H1 (cell line): Measurements from ENCODE around the gene PALM3. TPM values are rescaled to one million over a fixed set of nuclear protein-coding genes. Genes with fewer than 3 reads are reported as not detected.

Experiments
- CTCF ChIA-PET: fragments of 300-600 bp; sonication (Branson Sonifier 250); formaldehyde crosslinking; loops from one replicate; lab custom pipeline; 2021; ENCODE audit not compliant: partially characterized antibody; lab: Charles Lee
- POLR2A ChIA-PET: fragments of 300-600 bp; sonication (Branson Sonifier 250); formaldehyde crosslinking; loops from one replicate; lab custom pipeline; 2021; ENCODE audit warnings: inconsistent platforms; ENCODE audit not compliant: partially characterized antibody; lab: Charles Lee
- DNase-seq, 2 experiments: peaks; one replicate each; pipeline versions ENCODE4 v3.0.0 to v3.0.0-alpha.2; 2010 to 2022; ENCODE audit warnings: low spot score in 2 of 2, low read depth in 1 of 2, mixed read lengths in 1 of 2
- FAIRE-seq: peaks from 2 replicates; lab custom pipeline; 2011; peaks lifted over from hg19 to GRCh38; lab: Jason Lieb, UNC
- H2AFZ ChIP-seq: 2 replicates; pipeline ENCODE4 v1.8.1; 2012; ENCODE audit warnings: low read length, inconsistent platforms
- H2AK5ac ChIP-seq: 2 replicates; pipeline ENCODE4 v1.6.1; 2013; ENCODE audit warnings: low read depth, low read length
- H2BK120ac ChIP-seq: replicated peaks from 2 replicates; pipeline ENCODE3; 2013; ENCODE audit warnings: low read depth, low read length, inconsistent platforms
- H2BK12ac ChIP-seq: 2 replicates; pipeline ENCODE4 v1.6.1; 2013; ENCODE audit warnings: low read depth, low read length
- H2BK15ac ChIP-seq: 2 replicates; pipeline ENCODE4 v1.6.1; 2013; ENCODE audit warnings: low read length
- H2BK20ac ChIP-seq: 2 replicates; pipeline ENCODE4 v1.6.1; 2013; ENCODE audit warnings: low read length
- H2BK5ac ChIP-seq: 2 replicates; pipeline ENCODE4 v1.6.1; 2013; ENCODE audit warnings: low read depth, low read length
- H3K14ac ChIP-seq: 2 replicates; pipeline ENCODE4 v1.6.1; 2013; ENCODE audit warnings: inconsistent platforms; ENCODE audit not compliant: insufficient read length
- H3K18ac ChIP-seq: 2 replicates; pipeline ENCODE4 v1.6.1; 2013; ENCODE audit warnings: low read length; ENCODE audit errors: extremely low read depth
- H3K23ac ChIP-seq: 2 replicates; pipeline ENCODE4 v1.6.1; 2013; ENCODE audit warnings: inconsistent platforms; ENCODE audit not compliant: insufficient read length
- H3K23me2 ChIP-seq: 2 replicates; pipeline ENCODE4 v1.6.1; 2013; ENCODE audit warnings: low read depth, low read length
- H3K27ac ChIP-seq: 2 replicates; pipeline ENCODE4 v1.6.1; 2011; ENCODE audit warnings: low read depth, low read length, inconsistent platforms
- H3K27me3 ChIP-seq, 4 experiments: replicated peaks in 1 of 4; 1 replicate in 1 of 4; 2 replicates in 3 of 4; pipeline versions ENCODE4 v1.6.1 to v1.8.1; 2011 to 2013; ENCODE audit warnings: low read length in 3 of 4, mild to moderate bottlenecking in 3 of 4, inconsistent platforms in 2 of 4, mixed read lengths in 2 of 4, moderate library complexity in 1 of 4; ENCODE audit not compliant: control insufficient read depth in 3 of 4, insufficient read depth in 3 of 4; ENCODE audit errors: extremely low read depth in 1 of 4
- H3K36me3 ChIP-seq, 4 experiments: 2 replicates each; pipeline versions ENCODE4 v1.6.1 to v1.8.1; 2011 to 2013; ENCODE audit warnings: mild to moderate bottlenecking in 4 of 4, low read length in 3 of 4, moderate library complexity in 2 of 4, control low read depth in 1 of 4, inconsistent platforms in 1 of 4; ENCODE audit not compliant: insufficient read depth in 4 of 4, control insufficient read depth in 2 of 4
- H3K4ac ChIP-seq: replicated peaks from 2 replicates; pipeline ENCODE3; 2013; ENCODE audit warnings: low read length, low read depth, mixed read lengths, inconsistent platforms; ENCODE audit not compliant: insufficient read length
- H3K4me1 ChIP-seq, 4 experiments: replicated peaks in 1 of 4; 1 replicate in 1 of 4; 2 replicates in 3 of 4; pipeline versions ENCODE4 v1.6.1 to v1.8.1; 2011 to 2013; ENCODE audit warnings: low read length in 3 of 4, inconsistent platforms in 2 of 4, mixed read lengths in 1 of 4; ENCODE audit not compliant: insufficient read depth in 4 of 4, control insufficient read depth in 3 of 4
- H3K4me2 ChIP-seq, 2 experiments: 2 replicates each; pipeline versions ENCODE4 v1.6.1 to v1.8.1; 2011 to 2013; ENCODE audit warnings: low read depth in 2 of 2, low read length in 2 of 2, control low read depth in 1 of 2, inconsistent platforms in 1 of 2, mild to moderate bottlenecking in 1 of 2; ENCODE audit not compliant: insufficient read depth in 1 of 2
- H3K4me3 ChIP-seq, 4 experiments: fragments of 200-600, 300-600 bp in 1 of 4; sonication (generic), shearing (Covaris generic), sonication (Bioruptor Twin) in 1 of 4; 2 replicates each; pipeline versions ENCODE4 v1.5.1 to v1.8.1; 2011 to 2016; ENCODE audit warnings: low read length in 4 of 4, low read depth in 3 of 4, control low read depth in 2 of 4, inconsistent platforms in 2 of 4, mild to moderate bottlenecking in 2 of 4, mixed read lengths in 1 of 4, moderate library complexity in 1 of 4; ENCODE audit not compliant: insufficient read depth in 2 of 4; ENCODE audit errors: extremely low read depth in 1 of 4
- H3K56ac ChIP-seq: replicated peaks from 2 replicates; pipeline ENCODE3; 2013; ENCODE audit warnings: low read depth, mild to moderate bottlenecking, mixed read lengths, low read length, inconsistent platforms; ENCODE audit not compliant: insufficient read length
- H3K79me1 ChIP-seq: 2 replicates; pipeline ENCODE4 v1.6.1; 2013; ENCODE audit warnings: low read depth, low read length, control low read depth
- H3K79me2 ChIP-seq, 2 experiments: 2 replicates each; pipeline versions ENCODE4 v1.6.1 to v1.8.1; 2012 to 2013; ENCODE audit warnings: low read length in 2 of 2, mild to moderate bottlenecking in 2 of 2, inconsistent platforms in 1 of 2; ENCODE audit not compliant: insufficient read depth in 2 of 2, control insufficient read depth in 1 of 2
- H3K9ac ChIP-seq, 4 experiments: replicated peaks in 1 of 4; 1 replicate in 1 of 4; 2 replicates in 3 of 4; pipeline versions ENCODE4 v1.6.1 to v1.8.1; 2011 to 2013; ENCODE audit warnings: low read depth in 3 of 4, low read length in 3 of 4, control low read depth in 2 of 4, mild to moderate bottlenecking in 2 of 4, moderate library complexity in 2 of 4, inconsistent platforms in 1 of 4; ENCODE audit errors: extremely low read depth in 1 of 4
- H3K9me3 ChIP-seq, 2 experiments: 2 replicates each; pipeline versions ENCODE4 v1.6.1 to v1.8.1; 2012 to 2013; ENCODE audit warnings: mild to moderate bottlenecking in 2 of 2, moderate library complexity in 2 of 2, control low read depth in 1 of 2, inconsistent platforms in 1 of 2, low read depth in 1 of 2, low read length in 1 of 2, mixed read lengths in 1 of 2; ENCODE audit not compliant: insufficient read depth in 2 of 2
- H4K20me1 ChIP-seq, 2 experiments: replicated peaks in 1 of 2; 2 replicates each; pipeline versions ENCODE3 to v1.8.1; 2011 to 2013; ENCODE audit warnings: inconsistent platforms in 2 of 2, low read length in 2 of 2, mild to moderate bottlenecking in 1 of 2; ENCODE audit not compliant: insufficient read depth in 2 of 2, control insufficient read depth in 1 of 2
- H4K5ac ChIP-seq: 2 replicates; pipeline ENCODE4 v1.6.1; 2013; ENCODE audit warnings: low read length, low read depth, mixed read lengths, inconsistent platforms; ENCODE audit not compliant: insufficient read length
- H4K8ac ChIP-seq: 2 replicates; pipeline ENCODE4 v1.8.0; 2013; ENCODE audit warnings: mild to moderate bottlenecking, moderate library complexity, low read length, inconsistent platforms; ENCODE audit not compliant: insufficient read depth; ENCODE audit errors: extremely low read depth
- H4K91ac ChIP-seq: replicated peaks from 2 replicates; pipeline ENCODE3; 2013; ENCODE audit warnings: low read length, mixed read lengths, inconsistent platforms; ENCODE audit not compliant: insufficient read length
- ATF2 ChIP-seq: IDR thresholded peaks from 2 replicates; pipeline ENCODE4 v1.6.1; 2012; ENCODE audit warnings: low read length, inconsistent platforms
- CBX8 ChIP-seq: fragments of 300-800, 300-1000 bp; sonication (generic); IDR thresholded peaks from 2 replicates; pipeline ENCODE4 v1.7.1; 2016; ENCODE audit warnings: low read depth, low read length, borderline replicate concordance
- CREB1 ChIP-seq: IDR thresholded peaks from 2 replicates; pipeline ENCODE4 v1.6.1; 2012; ENCODE audit warnings: inconsistent platforms
- EZH2 ChIP-seq: fragments of 200-600 bp; sonication (generic); IDR thresholded peaks from 2 replicates; pipeline ENCODE4 v1.7.1; 2012; ENCODE audit warnings: low read depth, mild to moderate bottlenecking, moderate library complexity, low read length, inconsistent platforms; ENCODE audit not compliant: severe bottlenecking
- HDAC6 ChIP-seq: IDR thresholded peaks from one replicate; pipeline ENCODE4 v1.7.1; 2012; ENCODE audit warnings: low read depth, mild to moderate bottlenecking, inconsistent platforms, low read length, moderate library complexity
- KDM5A ChIP-seq: fragments of 200-600 bp; IDR thresholded peaks from 2 replicates; pipeline ENCODE4 v1.7.1; 2012; ENCODE audit warnings: mild to moderate bottlenecking, low read length, inconsistent platforms, mixed read lengths
- TAF1 ChIP-seq: IDR thresholded peaks from 2 replicates; pipeline ENCODE4 v1.6.1; 2011; ENCODE audit warnings: mild to moderate bottlenecking, low read depth, low read length
- WGBS, 2 experiments: shearing (Covaris generic) in 1 of 2; methylation state at CpG; one replicate each; pipeline versions ENCODE4 v1.1.6 to v1.1.7; 2013 to 2015; ENCODE audit warnings: low lambda C conversion rate in 2 of 2, mixed read lengths in 2 of 2, inconsistent platforms in 1 of 2, low coverage in 1 of 2, missing lambda C conversion rate in 1 of 2; ENCODE audit not compliant: insufficient replicate concordance in 2 of 2, insufficient coverage in 1 of 2, insufficient read length in 1 of 2; ENCODE audit errors: extremely low coverage in 1 of 2, missing lambda C conversion rate in 1 of 2; 5-methylcytosine and 5-hydroxymethylcytosine counted together
- polyA plus RNA-seq, 7 experiments: library from polyadenylated mRNA; depleted of rRNA in 3 of 7; stranded (reverse) in 5 of 7; unstranded in 2 of 7; fragments of >200 nt in 5 of 7; fragments of 200-250 nt in 2 of 7; gene quantifications; 1 replicate in 5 of 7; 2 replicates in 1 of 7; 4 replicates in 1 of 7; pipeline versions ENCODE4 v1.2.1 to v1.2.3, GENCODE V29; 2011 to 2013; ENCODE audit warnings: missing spikeins in 2 of 7, mixed read lengths in 2 of 7
- total RNA-seq: library from RNA; stranded (reverse); fragmentation: NEBNext Ultra II Directional; extraction: Animal tissue kit (Norgen Biotek cat#: 25700); gene quantifications from 2 replicates; pipeline ENCODE4 v1.2.1, GENCODE V29; 2021

Gene PALM3
- total and polyA plus RNA-seq, 2 of the 8 experiments (the other 6 are each of a cell fraction or from before 2014, with no cell fraction given), result 5.8 to 31.3 TPM

GRCh38 chr19:14052470-14052869, 9.4 kb downstream of the PALM3 start:
- FAIRE-seq, result no peak
- no peak for DNase-seq
- H3K14ac ChIP-seq, result no peak overlapping the region
- TF ChIP-seq TAF1 (no peak), ATF2 (no peak), HDAC6 (no peak), EZH2 (no peak), CREB1 (no peak), CBX8 (no peak), KDM5A (no peak)
- no peak overlapping the region for H3K4me2 ChIP-seq
- 92% methylated on average over 6 of the region's 6 CpGs; no CpG with 5 or more reads in 1 of the 2 experiments for WGBS, 2 experiments
- no peak overlapping the region for H3K4ac ChIP-seq
- H2BK15ac ChIP-seq, result no peak overlapping the region
- no peak overlapping the region for H4K5ac ChIP-seq
- no peak overlapping the region for H3K56ac ChIP-seq
- no peaks in the 10 kb centered on the region for H3K79me1 ChIP-seq
- POLR2A ChIA-PET, result interaction anchor here (0.9 to 1.8 kb wide), 3 partner anchors 9 to 84 kb away, joined by 3 to 5 read pairs (median 4); partner anchors contain the start of genes ASF1B and RFX1
- H3K9ac ChIP-seq, result no peak overlapping the region
- H2BK12ac ChIP-seq, result no peak overlapping the region
- H3K18ac ChIP-seq, result no peak overlapping the region
- H4K20me1 ChIP-seq, result no peaks in the 10 kb centered on the region
- no peaks in the 10 kb centered on the region for H3K79me2 ChIP-seq
- no peak overlapping the region for H2AK5ac ChIP-seq
- peaks cover 5% of the 10 kb centered on the region; the same call in 1 of the 2 replicates for H3K23me2 ChIP-seq
- no peak overlapping the region for H3K4me3 ChIP-seq
- no peaks in the 10 kb centered on the region for H3K36me3 ChIP-seq
- CTCF ChIA-PET, result interaction anchor here (0.9 to 9.9 kb wide), 10 partner anchors 11 to 173 kb away, joined by 3 to 66 read pairs (median 5); partner anchors contain the start of genes IL27RA and MISP3
- H2BK120ac ChIP-seq, result no peak overlapping the region
- H3K27me3 ChIP-seq, result peaks cover 0 to 2% (median 0%) of the 10 kb centered on the region in 4 experiments; a peak in 1 of 7 replicates
- no peaks in the 10 kb centered on the region; a peak in 1 of 4 replicates for H3K9me3 ChIP-seq
- H2AFZ ChIP-seq, result no peak overlapping the region
- H3K23ac ChIP-seq, result no peak overlapping the region
- no peak overlapping the region for H2BK20ac ChIP-seq
- peaks cover 0 to 4% (median under 1%) of the 10 kb centered on the region in 4 experiments; a peak in 2 of 7 replicates for H3K4me1 ChIP-seq
- H4K8ac ChIP-seq, result no peak overlapping the region; the same call in 1 of the 2 replicates
- no peak overlapping the region for H3K27ac ChIP-seq
- H4K91ac ChIP-seq, result no peak overlapping the region
- no peak overlapping the region for H2BK5ac ChIP-seq
